OCI-LY3 (cell line): Measurements from ENCODE around the gene SGPL1.

ENCODE experiments used
- EZH2phosphoT487 ChIP-seq: fragments of 200-600 bp; shearing (Covaris generic); IDR thresholded peaks from 2 replicates; pipeline ENCODE4 v1.6.1; 2018; ENCODE audit warnings: antibody characterized with exemption, mixed run types, low read depth
- TF ChIP-seq, protein P1 (sequence below): fragments of 200-600, 300-600 bp; sonication (generic); IDR thresholded peaks from 2 replicates; pipeline ENCODE4 v1.5.1; 2014; ENCODE audit warnings: antibody characterized with exemption, low read length, low read depth

DNA sequence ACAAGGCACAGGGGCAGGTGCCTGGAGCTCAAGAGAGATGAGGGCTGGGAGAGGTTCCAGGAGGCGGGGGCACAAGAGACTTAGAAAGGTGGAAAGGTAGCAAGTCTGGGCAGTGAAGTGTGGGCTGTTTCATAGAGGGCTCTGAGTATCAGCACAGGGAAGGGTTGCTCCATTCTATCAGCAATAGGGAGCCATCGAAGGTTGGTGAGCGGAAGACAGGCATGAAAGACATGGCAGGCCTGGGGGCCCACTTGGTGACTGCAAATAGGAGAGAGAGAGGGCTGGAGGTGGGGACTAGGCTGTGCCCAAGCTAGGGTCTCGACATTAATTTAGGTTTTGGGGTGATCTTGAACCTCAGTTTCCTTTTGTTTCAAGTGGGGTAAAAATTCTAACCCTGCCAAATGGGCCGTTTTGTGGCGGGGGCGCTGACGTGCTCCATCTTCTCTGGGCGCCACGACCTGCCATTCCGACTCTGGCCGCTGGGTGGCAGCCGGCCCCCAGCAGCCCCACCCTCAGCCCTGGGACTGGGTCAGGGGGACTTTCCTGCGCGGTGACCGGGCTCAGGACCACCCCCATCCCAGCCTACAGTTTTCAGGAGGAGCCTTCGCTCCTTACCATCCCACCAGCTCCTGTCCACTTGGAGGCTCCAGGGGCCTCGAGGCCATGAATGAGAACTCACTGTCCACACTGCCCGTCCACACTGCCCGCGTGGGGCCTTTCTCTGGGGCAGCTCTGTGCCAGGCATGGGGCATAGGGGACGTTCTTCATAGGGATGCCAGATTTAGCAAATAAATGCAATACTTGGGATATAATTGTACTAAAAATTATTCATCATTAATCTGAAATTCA is 109.9 kb downstream of the SGPL1 start:
- TF ChIP-seq, protein P1, sequence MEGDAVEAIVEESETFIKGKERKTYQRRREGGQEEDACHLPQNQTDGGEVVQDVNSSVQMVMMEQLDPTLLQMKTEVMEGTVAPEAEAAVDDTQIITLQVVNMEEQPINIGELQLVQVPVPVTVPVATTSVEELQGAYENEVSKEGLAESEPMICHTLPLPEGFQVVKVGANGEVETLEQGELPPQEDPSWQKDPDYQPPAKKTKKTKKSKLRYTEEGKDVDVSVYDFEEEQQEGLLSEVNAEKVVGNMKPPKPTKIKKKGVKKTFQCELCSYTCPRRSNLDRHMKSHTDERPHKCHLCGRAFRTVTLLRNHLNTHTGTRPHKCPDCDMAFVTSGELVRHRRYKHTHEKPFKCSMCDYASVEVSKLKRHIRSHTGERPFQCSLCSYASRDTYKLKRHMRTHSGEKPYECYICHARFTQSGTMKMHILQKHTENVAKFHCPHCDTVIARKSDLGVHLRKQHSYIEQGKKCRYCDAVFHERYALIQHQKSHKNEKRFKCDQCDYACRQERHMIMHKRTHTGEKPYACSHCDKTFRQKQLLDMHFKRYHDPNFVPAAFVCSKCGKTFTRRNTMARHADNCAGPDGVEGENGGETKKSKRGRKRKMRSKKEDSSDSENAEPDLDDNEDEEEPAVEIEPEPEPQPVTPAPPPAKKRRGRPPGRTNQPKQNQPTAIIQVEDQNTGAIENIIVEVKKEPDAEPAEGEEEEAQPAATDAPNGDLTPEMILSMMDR = peak; percentile 71
- TF ChIP-seq EZH2phosphoT487 = no peak
